ENCODE data around the gene TMEM14B. TPM values are rescaled to one million over a fixed set of nuclear protein-coding genes. Genes with fewer than 3 reads are reported as not detected.

TMEM14B gene
- total and polyA plus RNA-seq, 9 of the 15 experiments (the other 6 are each of a cell fraction or from before 2014, with no cell fraction given), result 174 to 862 (median 263) TPM

- TF ChIP-seq ZNF644 (tag; IDR thresholded peaks at IDR 0.05; ENCODE audit: low read depth), result no peak
- 0 out of 2 replicates have a peak, but pooled peaks have one; percentile 9 for TF ChIP-seq ZNF407 (IDR thresholded peaks at IDR 0.05; ENCODE audit: low read depth)
- TF ChIP-seq ARID1B (IDR thresholded peaks at IDR 0.05), result peak; percentile 52
- no peak for TF ChIP-seq MECOM (CRISPR knock-in tag; IDR thresholded peaks at IDR 0.05)
- no peak for TF ChIP-seq PPARD (CRISPR knock-in tag; IDR thresholded peaks at IDR 0.05)
- TF ChIP-seq GTF2B (IDR thresholded peaks at IDR 0.05; ENCODE audit: extremely low read depth, insufficient read length), result peak; percentile 22
- no peak for TF ChIP-seq XRCC4 (IDR thresholded peaks at IDR 0.05; ENCODE audit: extremely low read depth, insufficient read depth, insufficient read length)
- TF ChIP-seq MED1 (CRISPR knock-in tag; IDR thresholded peaks at IDR 0.05; ENCODE audit: borderline replicate concordance), result no peak
- no peak for TF ChIP-seq ELK1 (CRISPR knock-in tag; IDR thresholded peaks at IDR 0.05)
- TF ChIP-seq ZBTB7A (IDR thresholded peaks at IDR 0.05; ENCODE audit: borderline replicate concordance, control insufficient read depth, low read depth, low read length), result peak; percentile 70; the same call in 1 of the 2 replicates
- TF ChIP-seq GATA2 (CRISPR knock-in tag; IDR thresholded peaks at IDR 0.05), result no peak
- no peak for TF ChIP-seq NCOA1 (IDR thresholded peaks at IDR 0.05; ENCODE audit: low read depth)
- TF ChIP-seq CBFB (CRISPR knock-in tag; IDR thresholded peaks at IDR 0.05), result no peak
- 0 out of 2 replicates have a peak, but pooled peaks have one; percentile 33 for TF ChIP-seq KLF1 (tag; IDR thresholded peaks at IDR 0.05)
- no peak for TF ChIP-seq ZNF445 (CRISPR knock-in tag; IDR thresholded peaks at IDR 0.05; ENCODE audit: low read depth)
- TF ChIP-seq ELF2 (CRISPR knock-in tag; IDR thresholded peaks at IDR 0.05), result no peak
Measured at GRCh38 chr6:10722820-10723566, 24.6 kb upstream of the TMEM14B start, which contains the start of gene TMEM14C (continued).
